Body of pancreas (tissue), 4 donors: ENCODE results near the gene TEKTIP1.

ENCODE experiments used
- POLR2A ChIP-seq, 3 donors: fragments of 450-650 bp; IDR thresholded peaks; one replicate each; pipeline ENCODE4 v1.6.1; 2016; ENCODE audit warnings: antibody characterized with exemption in 3 of 3, mild to moderate bottlenecking in 2 of 3
- TF ChIP-seq, protein P1 (sequence below), 7 experiments: fragments of 450-650 bp in 4 of 7; fragments of 200-600 bp in 3 of 7; sonication (generic) in 3 of 7; IDR thresholded peaks; one replicate each; pipeline ENCODE4 v1.5.1; 2016 to 2019; ENCODE audit warnings: antibody characterized with exemption in 7 of 7

DNA sequence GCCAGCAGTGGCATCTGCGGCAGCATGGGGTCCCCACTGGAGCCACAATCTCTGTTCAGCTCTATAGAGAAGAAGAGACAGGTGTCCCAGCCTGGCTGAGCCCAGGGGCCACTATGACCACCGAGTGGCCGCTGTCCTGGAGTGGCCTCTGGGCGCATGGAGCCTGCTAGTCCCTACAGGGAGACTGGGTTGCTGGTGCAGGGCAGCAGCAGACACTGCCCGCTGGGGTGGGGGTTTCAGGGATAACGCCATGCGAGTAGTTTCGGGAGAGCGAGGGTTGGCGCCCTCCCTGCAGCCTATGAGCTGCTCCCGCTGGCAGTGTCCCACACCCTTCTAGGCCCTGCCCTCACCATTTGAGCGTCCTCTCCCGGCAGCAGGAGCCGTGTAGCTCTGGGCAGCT, 10.9 kb upstream of the TEKTIP1 start:
- TF ChIP-seq POLR2A (IDR thresholded peaks at IDR 0.05) = no peak
- TF ChIP-seq, protein P1, sequence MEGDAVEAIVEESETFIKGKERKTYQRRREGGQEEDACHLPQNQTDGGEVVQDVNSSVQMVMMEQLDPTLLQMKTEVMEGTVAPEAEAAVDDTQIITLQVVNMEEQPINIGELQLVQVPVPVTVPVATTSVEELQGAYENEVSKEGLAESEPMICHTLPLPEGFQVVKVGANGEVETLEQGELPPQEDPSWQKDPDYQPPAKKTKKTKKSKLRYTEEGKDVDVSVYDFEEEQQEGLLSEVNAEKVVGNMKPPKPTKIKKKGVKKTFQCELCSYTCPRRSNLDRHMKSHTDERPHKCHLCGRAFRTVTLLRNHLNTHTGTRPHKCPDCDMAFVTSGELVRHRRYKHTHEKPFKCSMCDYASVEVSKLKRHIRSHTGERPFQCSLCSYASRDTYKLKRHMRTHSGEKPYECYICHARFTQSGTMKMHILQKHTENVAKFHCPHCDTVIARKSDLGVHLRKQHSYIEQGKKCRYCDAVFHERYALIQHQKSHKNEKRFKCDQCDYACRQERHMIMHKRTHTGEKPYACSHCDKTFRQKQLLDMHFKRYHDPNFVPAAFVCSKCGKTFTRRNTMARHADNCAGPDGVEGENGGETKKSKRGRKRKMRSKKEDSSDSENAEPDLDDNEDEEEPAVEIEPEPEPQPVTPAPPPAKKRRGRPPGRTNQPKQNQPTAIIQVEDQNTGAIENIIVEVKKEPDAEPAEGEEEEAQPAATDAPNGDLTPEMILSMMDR (IDR thresholded peaks at IDR 0.05) = no peak
